GM19035 (cell line): ENCODE measurements around the gene LPIN3.

Experiments
- ATAC-seq: cut with Tn5 transposase; IDR thresholded peaks from one replicate; pipeline ENCODE4 v1.9.1; 2021; ENCODE audit not compliant: unreplicated experiment

Gene LPIN3

GRCh38 chr20:41348430-41349172, 8.0 kb downstream of the LPIN3 start:
- no peak for ATAC-seq

- ATAC-seq, result no peak
Measured at GRCh38 chr20:41349266-41349665, 8.6 kb downstream of the LPIN3 start.

- no peak for ATAC-seq
Measured at GRCh38 chr20:41349943-41350342, 9.3 kb downstream of the LPIN3 start.

GRCh38 chr20:41350408-41350962, 9.9 kb downstream of the LPIN3 start:
- no peak for ATAC-seq

- no peak for ATAC-seq
Measured at GRCh38 chr20:41352106-41352505, 11.5 kb downstream of the LPIN3 start.

- ATAC-seq, result no peak
Measured at GRCh38 chr20:41352666-41353065, 12.0 kb downstream of the LPIN3 start.

- no peak for ATAC-seq
Measured at GRCh38 chr20:41353530-41353929, 12.9 kb downstream of the LPIN3 start.

GRCh38 chr20:41355192-41355591, 14.6 kb downstream of the LPIN3 start:
- no peak for ATAC-seq

- no peak for ATAC-seq
Measured at GRCh38 chr20:41355598-41356203, 15.1 kb downstream of the LPIN3 start.

- ATAC-seq, result no peak
Measured at GRCh38 chr20:41356951-41357350, 16.3 kb downstream of the LPIN3 start.

- ATAC-seq, result no peak
Measured at GRCh38 chr20:41357424-41358163, 17.0 kb downstream of the LPIN3 start.

- ATAC-seq, result no peak
Measured at GRCh38 chr20:41358230-41358629, 17.6 kb downstream of the LPIN3 start.

GRCh38 chr20:41358717-41359116, 18.1 kb downstream of the LPIN3 start:
- ATAC-seq, result no peak

- ATAC-seq, result no peak
Measured at GRCh38 chr20:41359541-41360011, 19.0 kb downstream of the LPIN3 start.

- no peak for ATAC-seq
Measured at GRCh38 chr20:41360831-41361756, 20.5 kb downstream of the LPIN3 start.

GRCh38 chr20:41361757-41362747, 21.4 kb downstream of the LPIN3 start:
- no peak for ATAC-seq

- no peak for ATAC-seq
Measured at GRCh38 chr20:41362748-41363140, 22.1 kb downstream of the LPIN3 start.

GRCh38 chr20:41363601-41364000, 23.0 kb downstream of the LPIN3 start:
- no peak for ATAC-seq

GRCh38 chr20:41364236-41364855, 23.7 kb downstream of the LPIN3 start:
- no peak for ATAC-seq
